Keratinocyte (primary cell): Measurements from ENCODE around the gene GTF3C2.

Experiments
- CTCF ChIP-seq, 3 experiments: IDR thresholded peaks in 1 of 3; conservative IDR thresholded peaks in 1 of 3; optimal IDR thresholded peaks in 1 of 3; 2 replicates in 2 of 3; 3 replicates in 1 of 3; pipeline versions ENCODE3 to v1.5.1; 2011; ENCODE audit warnings: low read length in 3 of 3, mild to moderate bottlenecking in 3 of 3, moderate library complexity in 2 of 3, control low read depth in 1 of 3, inconsistent platforms in 1 of 3; ENCODE audit not compliant: insufficient read depth in 2 of 3; ENCODE audit errors: extremely low read depth in 1 of 3
- EZH2 ChIP-seq: IDR thresholded peaks from one replicate; pipeline ENCODE4 v1.6.1; 2012; ENCODE audit warnings: inconsistent platforms, mild to moderate bottlenecking, low read length, moderate library complexity

DNA sequence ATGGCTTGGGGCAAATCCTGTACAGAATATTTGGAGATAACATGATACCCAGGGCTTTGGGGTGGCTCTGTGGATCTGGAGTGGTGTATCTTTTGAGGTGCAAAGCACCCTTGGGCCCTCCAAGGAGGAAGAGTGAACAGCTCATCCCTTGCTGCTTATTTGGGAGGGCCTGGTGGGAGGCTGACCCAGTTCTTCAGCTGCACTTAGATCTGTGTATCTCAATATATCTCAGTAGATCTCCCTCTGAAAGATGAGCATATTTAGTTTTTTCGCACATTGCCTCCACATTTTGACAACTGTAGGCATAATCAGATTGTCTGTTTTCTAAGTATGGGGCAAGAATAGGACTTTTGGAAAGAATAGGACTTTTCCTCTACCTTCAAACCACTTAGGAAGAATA, 71.6 kb downstream of the GTF3C2 start:
- no peak for TF ChIP-seq CTCF (optimal IDR thresholded peaks at IDR 0.05 in 1 of 3, IDR thresholded peaks at IDR 0.05 in 1 of 3, conservative IDR thresholded peaks at IDR 0.05 in 1 of 3; ENCODE audit: extremely low read depth in 1 of 3, insufficient read depth in 2 of 3, low read length in 3 of 3)
- no peak for TF ChIP-seq EZH2
